Gastroesophageal sphincter (tissue), 3 donors: ENCODE results near the gene CRACR2B.

Experiments
- CTCF ChIP-seq, 4 experiments: fragments of 200-600 bp in 2 of 4; fragments of 450-650 bp in 2 of 4; sonication (generic) in 1 of 4; IDR thresholded peaks; one replicate each; pipeline ENCODE4 v1.5.1; 2017 to 2019; ENCODE audit warnings: antibody characterized with exemption in 4 of 4, mild to moderate bottlenecking in 2 of 4, moderate library complexity in 2 of 4
- POLR2AphosphoS5 ChIP-seq: sonication (generic); formaldehyde crosslinking; IDR thresholded peaks from one replicate; pipeline ENCODE4 v1.6.1; 2017; ENCODE audit warnings: antibody characterized with exemption

- TF ChIP-seq CTCF (IDR thresholded peaks at IDR 0.05) = no peak
- TF ChIP-seq POLR2AphosphoS5 = no peak
Observed at GRCh38 chr11:847876-848275, 20.2 kb downstream of the CRACR2B start.
